Gastrocnemius medialis (tissue), 4 donors: ENCODE results near the gene MAP9.

ENCODE experiments used
- POLR2A ChIP-seq, 2 donors: fragments of 450-650 bp; IDR thresholded peaks; one replicate each; pipeline ENCODE4 v1.6.1; 2017; ENCODE audit warnings: antibody characterized with exemption in 2 of 2, mild to moderate bottlenecking in 2 of 2, moderate library complexity in 2 of 2
- TF ChIP-seq, protein P1 (sequence below), 5 experiments: fragments of 450-650 bp in 3 of 5; fragments of 200-600 bp in 2 of 5; sonication (generic) in 2 of 5; IDR thresholded peaks in 4 of 5; conservative IDR thresholded peaks in 1 of 5; 1 replicate in 4 of 5; 2 replicates in 1 of 5; pipeline ENCODE4 v1.5.1; 2016 to 2019; ENCODE audit warnings: antibody characterized with exemption in 5 of 5, mild to moderate bottlenecking in 3 of 5, moderate library complexity in 3 of 5

DNA sequence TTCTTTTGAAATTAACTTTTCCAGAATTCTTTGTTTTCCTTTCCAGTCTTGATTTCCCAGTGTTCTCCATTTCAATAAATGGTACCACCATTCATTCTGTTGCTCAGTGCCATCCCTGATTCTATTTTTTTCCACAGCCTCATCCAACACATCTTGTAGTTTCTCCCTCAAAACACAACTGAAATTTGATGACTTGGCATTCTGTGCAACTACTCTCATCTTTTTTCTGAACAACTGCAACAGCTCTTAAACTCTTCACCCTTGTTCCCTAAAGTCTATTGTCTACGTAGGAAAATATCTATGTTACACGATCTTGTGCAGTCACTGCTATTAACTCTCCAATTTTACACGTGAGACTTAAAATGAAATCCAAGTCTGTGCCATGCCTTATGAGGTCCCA, 40.5 kb downstream of the MAP9 start:
- TF ChIP-seq, protein P1, sequence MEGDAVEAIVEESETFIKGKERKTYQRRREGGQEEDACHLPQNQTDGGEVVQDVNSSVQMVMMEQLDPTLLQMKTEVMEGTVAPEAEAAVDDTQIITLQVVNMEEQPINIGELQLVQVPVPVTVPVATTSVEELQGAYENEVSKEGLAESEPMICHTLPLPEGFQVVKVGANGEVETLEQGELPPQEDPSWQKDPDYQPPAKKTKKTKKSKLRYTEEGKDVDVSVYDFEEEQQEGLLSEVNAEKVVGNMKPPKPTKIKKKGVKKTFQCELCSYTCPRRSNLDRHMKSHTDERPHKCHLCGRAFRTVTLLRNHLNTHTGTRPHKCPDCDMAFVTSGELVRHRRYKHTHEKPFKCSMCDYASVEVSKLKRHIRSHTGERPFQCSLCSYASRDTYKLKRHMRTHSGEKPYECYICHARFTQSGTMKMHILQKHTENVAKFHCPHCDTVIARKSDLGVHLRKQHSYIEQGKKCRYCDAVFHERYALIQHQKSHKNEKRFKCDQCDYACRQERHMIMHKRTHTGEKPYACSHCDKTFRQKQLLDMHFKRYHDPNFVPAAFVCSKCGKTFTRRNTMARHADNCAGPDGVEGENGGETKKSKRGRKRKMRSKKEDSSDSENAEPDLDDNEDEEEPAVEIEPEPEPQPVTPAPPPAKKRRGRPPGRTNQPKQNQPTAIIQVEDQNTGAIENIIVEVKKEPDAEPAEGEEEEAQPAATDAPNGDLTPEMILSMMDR (IDR thresholded peaks at IDR 0.05 in 4 of 5, conservative IDR thresholded peaks at IDR 0.05 in 1 of 5): no peak
- no peak for TF ChIP-seq POLR2A (IDR thresholded peaks at IDR 0.05)
